ENCODE results near the gene MAEA.

- TF ChIP-seq EZH2 (IDR thresholded peaks at IDR 0.05): no peak
- no peak for TF ChIP-seq CTCF (IDR thresholded peaks at IDR 0.05)
Observed at GRCh38 chr4:1381944-1382541, 92.4 kb downstream of the MAEA start.
